Glomerular visceral epithelial cell (primary cell): Measurements from ENCODE around the gene EPB41L4B.

Experiments
- DNase-seq: peaks from one replicate; pipeline ENCODE4 v3.0.0-alpha.2; 2016; ENCODE audit errors: extremely low spot score

EPB41L4B gene

DNA sequence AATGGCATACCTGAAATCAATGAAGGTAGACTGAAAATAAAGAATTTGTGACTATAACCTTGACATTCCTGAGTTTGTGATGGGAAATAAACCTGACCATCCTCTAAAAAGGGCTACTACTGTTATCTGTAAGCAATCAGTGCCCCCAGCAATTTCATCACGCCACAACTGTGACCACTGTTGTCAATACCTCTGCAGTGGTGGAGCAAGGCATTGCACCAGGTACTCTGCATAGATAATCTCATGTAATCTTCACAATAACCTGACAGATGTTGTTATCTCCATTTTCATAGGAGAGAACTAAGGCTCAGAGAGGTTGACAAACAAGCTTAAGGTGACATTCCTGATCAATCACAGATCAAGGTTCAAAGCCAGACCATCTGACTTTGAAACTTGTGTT lies 115.3 kb downstream of the EPB41L4B start:
- no peak for DNase-seq

DNA sequence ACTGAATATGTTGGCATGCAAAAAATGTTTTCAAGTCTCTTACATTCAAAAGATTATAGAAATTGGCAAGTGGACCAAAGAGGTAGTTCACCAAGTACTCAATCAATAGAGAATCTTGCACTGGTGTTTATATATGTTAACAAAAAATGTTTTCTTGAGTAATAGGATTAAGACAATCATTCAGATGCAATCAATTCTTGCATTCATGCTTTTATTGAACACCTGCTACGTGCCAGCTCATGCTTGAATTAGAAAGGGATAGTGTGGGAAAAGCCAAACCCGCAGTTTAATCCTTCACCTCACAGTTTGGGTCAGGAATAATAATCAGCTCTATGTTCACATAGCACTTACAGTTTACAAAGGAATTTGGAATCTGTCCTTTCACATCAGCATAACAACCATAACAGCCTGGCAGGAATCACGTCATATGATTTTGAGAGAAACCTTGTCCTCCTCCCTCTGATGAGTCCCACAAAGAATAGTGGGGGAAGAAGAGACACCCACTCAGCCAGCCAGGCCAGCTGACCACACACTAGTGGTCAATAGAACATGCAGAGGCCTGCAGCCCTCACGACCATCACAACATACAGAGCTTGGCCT lies 117.0 kb downstream of the EPB41L4B start:
- no peak for DNase-seq

DNA sequence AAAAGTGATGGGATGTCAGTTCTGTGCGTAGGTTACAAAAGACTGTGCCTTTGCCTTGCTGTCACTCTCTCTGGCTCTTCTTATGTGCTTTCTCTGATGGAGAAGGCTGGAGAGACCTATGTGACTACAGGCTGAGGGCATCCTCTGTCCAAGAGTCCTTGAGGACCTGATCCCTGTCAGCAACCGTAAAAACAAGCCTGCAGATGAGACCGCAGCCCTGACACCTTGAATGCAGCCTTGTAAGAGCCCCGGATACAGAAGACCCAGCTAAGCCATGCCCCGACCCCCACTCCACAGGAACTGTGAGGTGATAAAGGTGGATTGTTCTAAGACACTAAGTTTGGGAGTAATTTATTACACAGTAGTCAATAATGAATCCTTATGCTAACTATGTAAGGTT lies 121.2 kb downstream of the EPB41L4B start:
- DNase-seq, result no peak

DNA sequence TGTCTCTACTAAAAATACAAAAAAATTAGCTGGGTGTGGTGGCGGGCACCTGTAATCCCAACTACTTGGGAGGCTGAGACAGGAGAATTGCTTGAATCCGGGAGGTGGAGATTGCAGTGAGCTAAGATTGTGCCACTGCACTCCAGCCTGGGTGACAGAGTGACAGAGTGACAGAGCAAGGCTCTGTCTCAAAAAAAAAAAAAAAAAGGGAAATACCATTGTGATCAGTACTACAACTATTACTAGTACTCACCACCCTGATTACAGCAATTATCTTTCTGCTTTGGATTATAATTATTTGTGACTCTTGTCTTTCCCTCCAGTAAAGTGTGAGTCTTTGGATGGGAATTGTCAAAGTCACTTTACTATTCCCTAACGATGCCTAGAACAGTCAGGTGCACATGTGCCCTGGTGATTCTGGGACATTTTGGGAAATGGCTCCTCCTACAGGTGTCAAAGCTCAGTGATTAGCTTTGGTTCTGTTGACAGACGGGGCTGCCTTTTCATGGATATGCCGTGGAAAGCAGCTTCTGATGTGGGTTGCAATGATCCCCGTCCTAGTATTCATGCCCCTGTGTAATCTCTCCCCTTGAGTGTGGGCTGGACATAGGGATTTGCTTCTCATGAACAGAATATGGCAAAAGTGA lies 122.0 kb downstream of the EPB41L4B start:
- no peak for DNase-seq

DNA sequence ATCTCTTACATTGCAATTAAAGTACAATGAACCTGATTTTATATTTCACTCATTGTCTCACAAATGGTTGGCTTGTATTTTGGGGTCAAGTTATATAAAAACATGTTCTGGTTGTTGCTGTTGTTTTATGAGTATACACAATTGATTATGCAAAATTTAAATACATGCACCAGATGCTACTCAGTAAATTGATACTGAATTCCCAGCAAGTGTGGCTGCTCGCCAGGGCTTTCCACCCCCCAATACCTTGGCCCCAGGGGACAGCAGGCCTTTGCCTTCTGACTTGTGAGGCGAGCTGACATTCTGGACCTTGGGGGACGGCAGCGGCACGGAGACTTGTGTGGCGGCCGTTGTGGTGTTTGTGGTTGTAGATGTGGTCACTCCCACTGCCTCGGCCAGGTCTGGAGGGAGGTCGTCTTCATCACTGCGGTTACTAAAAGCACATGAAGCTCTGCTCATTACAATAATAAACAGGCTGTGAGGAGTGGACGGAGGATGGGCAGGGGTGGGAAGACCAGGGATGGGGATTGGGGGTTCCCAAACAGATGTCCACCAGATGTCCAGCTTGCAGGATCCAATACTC lies 126.8 kb downstream of the EPB41L4B start:
- DNase-seq, result peak; percentile 9

DNA sequence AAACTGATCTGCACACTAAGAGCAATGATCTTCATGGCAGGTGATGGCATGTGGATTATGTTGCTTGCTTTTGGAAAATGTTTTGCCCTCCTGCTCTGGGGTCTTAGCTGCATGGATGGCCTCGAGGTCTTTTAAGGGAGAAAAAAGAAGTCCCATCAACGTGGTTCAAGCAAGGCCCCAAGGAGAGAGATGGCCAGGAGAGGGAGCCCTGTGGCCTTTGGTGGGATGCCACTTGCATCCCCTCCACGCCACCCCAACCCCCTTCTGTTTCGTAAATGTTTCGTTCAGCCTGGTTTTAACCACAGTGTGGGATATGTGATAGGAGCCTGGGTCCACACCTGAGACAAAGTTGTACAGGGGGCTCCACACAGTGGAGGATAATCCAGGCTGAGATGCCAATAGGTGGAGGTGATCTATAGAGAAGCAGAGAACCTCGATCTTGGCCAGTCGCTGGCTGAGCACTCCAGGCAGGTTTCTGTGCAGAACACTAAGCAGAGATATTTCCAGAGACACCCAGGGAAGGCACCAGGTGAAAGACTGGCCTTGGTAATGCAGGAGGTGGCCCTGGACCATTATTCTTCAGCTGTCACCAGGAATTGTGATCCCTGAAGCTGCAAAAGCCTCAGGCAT lies 128.0 kb downstream of the EPB41L4B start:
- DNase-seq, result no peak

DNA sequence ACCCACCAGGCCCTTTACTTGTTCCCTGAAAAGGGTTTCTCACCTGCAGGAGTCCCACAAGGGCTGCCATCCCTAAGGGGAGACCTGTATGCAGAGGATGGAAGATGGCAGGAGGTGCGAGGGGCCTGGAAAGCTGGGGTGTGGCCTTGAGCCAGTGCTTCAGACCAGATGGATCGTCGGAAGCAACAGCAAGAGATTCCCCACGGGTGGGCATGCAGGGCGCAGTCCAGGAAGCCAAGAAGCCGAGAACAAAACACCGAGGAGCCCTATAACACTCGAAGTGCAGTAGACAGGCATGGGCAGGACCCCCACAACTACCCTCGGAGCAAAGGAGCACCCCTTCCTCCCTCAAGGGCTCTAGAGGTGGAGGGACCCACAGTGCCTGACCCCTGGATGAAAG lies 129.1 kb downstream of the EPB41L4B start:
- DNase-seq, result no peak

DNA sequence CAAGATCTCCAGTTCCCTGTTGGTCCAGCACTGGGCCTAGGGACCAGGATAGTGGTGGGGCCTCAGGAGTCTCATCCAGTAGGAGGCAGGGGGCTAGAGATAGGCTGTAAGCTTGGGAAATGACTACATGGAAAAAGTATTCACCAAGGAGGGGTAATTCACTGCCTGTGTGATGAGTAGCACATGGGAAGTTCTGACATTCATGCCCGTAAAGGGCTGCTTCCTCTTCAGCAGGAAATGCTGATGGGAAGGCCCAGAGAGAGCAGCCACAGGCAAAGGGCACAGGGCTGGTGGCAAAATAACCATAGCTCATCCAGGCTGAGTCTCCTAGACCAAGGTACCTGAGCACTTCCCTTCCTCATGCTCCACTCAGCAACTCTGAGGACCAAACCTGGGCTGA lies 130.7 kb downstream of the EPB41L4B start:
- DNase-seq, result no peak

DNA sequence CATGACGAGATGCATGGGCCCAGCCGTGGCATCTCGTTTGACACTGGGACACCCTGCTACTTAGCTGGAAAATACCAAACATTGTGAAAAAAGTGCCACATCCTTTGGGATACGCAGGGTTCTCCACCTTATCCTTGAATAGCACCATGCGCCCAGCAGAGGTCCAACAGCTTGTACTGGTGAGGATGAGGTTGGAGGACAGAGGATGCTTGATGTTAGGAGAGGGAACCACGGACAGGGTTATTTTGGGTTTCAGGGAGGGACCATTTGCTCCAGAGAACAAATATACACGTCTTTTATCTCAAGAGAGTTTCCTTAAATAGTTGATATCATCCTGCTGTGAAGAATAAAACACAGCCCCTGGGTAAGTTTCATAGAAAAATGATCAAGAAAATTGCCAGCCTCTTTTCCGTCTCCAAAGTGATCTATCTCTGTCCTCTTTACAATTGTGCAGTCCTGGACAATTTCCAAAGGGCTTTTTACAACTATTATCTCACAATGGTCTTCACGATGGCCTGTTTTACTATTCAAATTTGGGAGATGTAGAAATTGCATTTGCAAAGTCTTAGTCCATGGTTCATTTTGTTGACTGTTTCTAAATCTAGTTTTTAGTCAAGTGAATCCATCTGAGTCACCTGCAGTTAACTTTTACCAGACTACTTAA lies 133.9 kb downstream of the EPB41L4B start:
- no peak for DNase-seq

DNA sequence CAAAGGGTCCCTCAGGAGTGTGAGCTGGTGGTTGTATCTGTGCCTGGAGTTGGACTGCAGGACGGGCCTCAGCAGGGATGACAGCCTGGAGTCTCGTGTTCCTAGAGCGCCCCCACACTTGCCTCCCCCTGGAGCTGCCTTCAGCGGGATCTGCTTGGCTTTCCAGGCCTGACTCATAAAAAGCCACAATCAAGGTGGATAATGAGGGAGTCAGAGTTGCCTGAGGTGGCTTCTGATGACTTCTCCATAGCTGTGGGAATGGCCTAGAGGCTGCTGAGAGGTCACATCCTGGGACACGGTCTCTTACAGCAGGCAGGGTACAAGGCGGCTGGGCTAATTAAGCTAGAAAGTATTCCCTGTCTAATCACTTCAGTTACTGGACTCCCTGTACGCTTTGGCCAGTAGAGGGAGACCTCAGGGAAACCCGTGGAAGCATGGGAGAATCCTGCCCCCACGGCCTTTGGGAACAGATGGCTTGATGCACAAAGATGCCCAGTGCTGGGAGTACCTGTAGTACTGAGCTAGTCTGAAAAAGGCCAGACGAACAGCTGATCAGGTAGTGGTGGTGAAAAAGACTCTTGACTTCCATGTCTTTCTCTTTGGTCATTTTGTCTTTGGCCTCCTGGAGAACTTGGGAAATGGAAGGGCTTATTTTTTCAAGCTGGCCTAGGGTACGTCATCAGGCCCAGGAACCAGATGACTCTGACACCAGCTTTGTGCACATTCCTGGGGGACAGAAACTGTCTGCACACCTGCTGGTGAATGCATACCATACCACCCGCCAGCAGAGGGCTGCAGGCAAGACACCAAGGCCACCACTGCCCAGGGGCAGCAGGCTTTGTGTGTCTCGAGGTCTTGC lies 137.7 kb downstream of the EPB41L4B start:
- DNase-seq, result peak; percentile 41

DNA sequence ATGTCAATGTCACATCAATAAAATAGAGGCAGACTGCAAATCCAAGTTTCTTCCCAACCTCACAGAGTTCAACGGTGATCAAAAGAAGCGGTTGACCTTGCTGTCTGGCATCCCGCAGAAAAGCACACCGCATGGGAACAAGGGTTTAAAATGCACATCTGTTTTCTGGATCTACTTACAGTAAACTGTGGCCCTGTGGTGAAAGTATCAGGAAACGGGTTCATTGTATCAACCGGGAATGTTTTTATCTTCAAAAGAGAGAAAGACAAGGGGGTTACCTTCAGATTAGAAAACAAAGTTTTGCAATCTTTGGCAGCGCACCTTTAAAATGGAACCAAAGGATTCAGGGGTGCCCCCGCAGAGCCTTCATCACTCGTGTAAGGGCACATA lies 138.3 kb downstream of the EPB41L4B start:
- DNase-seq, result no peak

DNA sequence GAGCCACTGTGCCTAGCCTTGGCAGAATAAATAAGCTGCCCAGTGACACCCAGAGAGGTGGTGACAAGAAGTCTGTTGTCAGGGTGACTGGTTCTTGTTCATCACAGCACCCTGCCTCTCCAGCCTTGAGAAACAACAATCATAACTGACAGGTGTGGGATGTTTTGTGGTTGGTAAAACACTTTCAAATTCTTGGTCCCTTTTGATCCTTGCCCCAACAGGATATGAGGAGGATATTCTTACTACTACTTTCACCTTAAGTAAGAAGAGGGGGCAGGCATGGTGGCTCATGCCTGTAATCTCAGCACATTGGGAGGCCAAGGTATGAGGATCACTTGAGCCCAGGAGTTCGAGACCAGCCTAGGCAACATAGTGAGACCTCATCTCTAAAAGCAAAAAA lies 139.6 kb downstream of the EPB41L4B start:
- DNase-seq, result no peak

DNA sequence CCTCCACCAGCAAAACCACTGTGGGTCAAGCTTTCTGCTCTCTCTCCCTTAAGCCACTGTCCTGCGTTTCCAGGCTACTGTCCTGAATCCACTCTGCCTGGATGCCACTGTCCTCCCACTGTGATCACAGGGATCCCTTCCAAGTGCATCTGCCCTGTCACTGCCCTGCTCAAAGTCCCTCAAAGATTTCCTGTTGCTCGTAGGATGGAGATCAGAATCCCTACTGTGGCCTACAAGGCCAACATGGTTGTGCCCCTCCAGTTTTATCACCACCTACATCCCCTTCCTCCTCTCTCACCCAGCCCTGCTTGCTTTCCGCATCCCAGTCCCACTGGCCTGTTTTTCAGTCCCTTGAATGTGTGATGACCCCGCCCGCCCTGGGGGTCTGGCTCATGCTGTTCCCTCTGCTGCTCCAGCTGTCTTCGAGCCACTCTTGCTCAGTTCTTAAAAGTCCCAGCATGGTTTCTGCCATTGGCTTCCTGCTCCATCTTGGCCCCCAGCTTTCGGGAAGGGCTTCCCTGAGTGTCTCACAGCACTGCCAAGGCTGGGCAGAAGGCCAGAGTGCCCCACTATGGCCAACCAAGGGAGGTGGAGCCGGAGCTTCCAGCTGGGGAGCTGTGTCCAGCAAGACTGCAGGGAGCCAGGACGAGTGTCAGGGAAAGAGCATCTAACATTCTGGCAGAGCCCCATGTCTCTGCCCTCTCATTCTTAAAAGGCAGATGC lies 140.9 kb downstream of the EPB41L4B start:
- DNase-seq, result no peak

DNA sequence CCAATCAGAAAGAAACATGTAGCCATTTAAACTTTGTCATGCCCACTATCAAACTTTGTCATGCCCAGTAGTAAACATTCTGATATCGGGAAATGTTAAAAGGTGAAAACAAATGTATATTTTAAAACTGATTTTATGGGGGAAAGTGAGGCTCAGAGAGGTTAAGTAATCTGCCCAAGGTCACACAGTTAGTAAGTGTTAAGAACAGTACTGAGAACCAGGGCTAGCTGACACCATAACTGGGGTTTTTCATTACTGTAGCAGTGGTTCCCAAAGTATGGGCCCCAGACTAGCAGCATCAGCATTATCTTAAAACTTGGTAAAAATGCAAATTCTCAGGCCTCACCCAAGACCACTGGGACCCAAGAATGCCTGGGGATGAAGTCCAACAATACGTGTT lies 143.9 kb downstream of the EPB41L4B start:
- DNase-seq, result no peak

DNA sequence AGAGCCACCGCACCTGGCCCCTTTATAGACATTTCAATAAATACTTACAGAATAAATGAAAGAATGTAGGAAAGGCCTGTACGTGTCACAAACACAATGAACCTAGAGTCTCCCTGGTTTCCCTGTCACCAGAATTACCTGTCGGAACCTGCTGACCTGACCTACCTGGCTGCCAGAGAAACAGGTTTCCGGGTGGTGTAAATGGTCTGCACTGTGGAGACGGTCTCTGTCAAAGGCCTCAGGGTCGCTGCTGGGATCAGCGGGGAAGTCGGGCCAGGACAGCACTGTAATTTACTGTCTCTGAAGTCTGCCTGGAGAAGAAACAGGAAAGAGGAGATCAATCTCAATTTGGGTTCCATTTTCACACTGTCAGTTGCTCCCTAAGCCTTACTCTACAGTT lies 144.5 kb downstream of the EPB41L4B start:
- no peak for DNase-seq

DNA sequence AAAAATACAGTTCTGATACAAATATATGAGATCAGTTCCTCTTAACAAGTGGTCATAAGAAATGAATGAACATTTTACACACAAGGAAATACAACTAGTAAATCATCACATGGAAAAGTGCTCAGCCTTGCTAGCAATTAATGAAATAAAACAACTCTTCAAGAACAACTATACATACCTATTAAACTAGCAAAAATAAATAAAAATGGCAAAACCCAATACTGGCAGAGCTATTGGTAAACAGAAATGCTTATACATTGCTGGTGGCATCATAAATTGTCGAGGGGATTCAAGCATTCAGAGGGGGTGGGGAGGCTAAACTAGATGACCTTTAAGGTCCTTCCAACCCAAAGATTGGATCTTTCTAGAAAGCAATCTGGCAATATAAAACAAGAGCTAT lies 147.9 kb downstream of the EPB41L4B start:
- DNase-seq, result no peak

DNA sequence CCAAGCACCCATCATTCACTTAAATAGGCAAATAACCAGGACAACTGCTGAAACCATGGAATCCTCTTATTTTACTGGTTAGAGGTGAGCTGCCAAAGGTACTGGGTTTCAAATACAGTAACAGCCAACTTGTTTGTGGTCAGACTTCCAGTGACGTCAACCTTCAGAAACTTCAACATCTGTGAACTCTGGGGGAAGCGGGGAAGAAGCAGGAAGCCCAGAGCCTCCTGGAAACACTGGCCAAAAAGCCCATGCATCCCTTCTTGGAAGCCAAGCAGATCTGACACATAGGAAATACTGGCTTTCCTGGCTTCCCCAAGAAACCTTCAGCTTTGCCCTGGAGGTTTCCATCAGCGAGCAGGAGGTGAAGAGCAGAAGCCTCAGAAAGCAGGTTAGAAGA lies 148.9 kb downstream of the EPB41L4B start:
- no peak for DNase-seq

DNA sequence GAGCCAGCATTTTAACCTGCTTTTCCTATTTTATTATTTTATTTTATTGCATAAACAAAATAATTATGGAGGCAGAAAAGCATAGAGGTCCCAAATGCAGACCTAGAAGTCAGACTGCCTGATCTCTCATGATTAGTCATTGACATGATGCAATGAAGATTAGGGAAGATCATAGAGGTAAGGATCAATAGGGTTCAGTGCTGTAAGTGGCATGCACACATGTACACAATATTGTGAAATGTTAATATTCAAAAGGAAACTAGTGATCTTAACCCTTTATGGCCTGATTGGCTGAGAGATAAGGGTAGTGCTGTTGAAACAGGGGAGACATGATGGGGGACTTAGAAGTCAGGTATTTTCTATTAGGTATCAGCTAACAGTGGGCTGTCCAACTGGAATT lies 152.7 kb downstream of the EPB41L4B start:
- DNase-seq, result no peak

DNA sequence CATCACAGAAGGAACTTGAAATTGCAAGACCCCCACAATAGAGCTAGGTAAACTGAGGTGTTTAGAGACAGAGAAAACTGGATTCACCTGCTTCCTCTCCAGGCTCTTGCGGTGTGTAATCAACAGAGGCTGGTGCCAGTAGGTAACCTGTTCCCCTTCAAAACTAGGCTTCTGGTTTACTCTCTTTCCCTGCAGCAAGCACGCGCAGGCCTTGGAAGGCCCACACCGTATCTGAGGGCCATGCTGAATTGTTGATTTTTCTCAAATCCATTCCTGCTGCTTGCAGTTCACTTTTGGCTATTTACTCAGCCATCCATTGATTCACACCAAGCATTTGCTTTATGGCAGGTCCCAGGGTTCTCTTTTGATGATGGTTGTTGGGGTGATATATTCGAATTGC lies 153.1 kb downstream of the EPB41L4B start:
- no peak for DNase-seq

DNA sequence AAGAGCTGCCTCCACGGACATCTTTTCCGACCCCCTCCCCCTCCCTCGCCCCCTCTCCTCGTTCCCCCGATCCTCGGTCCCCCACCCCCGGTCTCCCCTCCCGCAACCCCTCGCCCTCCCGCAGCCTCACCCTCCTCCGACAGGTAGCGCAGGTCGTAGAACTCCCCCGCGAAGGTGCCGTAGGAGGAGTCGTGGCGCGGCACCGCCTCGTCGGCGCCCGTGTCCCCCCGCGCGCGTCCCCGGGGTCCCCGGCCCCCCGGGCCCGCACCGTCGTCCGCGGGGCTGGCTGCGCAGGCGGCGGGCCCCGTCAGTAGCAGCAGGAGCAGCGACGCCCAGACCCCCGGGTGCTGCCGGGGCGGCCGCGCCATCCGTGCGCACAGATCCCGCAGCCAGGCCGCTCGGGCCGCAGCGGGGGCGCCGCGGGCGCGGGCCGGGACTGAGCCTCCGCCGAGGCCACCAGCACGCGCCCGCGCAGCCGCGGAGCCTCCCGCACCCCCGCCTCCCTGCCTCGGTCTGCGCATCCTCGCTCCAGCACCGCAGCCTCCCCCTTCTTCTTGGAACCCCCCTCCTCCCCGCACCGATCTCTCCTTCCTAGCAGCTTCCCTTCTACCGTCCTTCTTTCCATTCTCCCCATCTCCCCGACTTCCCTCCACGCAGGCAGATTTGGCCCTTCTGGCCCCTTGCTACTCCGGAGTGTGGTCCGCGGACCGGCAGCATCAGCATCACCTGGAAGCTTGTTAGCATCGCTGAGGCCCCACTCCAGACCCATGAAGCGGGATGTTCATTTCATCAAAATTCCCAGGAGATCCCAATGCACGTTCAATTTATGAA lies 153.9 kb downstream of the EPB41L4B start, which contains the start of gene FRRS1L:
FRRS1L (minus strand) TSS at position 479 of the 831 bp plus-strand sequence; CDS start at position 368, 111 bp downstream.
- DNase-seq, result no peak
